Left colon (tissue), 2 donors: ENCODE results near the gene NPEPL1. TPM values are rescaled to one million over a fixed set of nuclear protein-coding genes. Genes with fewer than 3 reads are reported as not detected.
"Not testable (repeated sequence)": the region's sequence is repeated elsewhere in the genome, so short reads cannot be mapped to it uniquely, and the experiment has no call there.

ENCODE experiments used
- ATAC-seq: fragments of 200-7000 bp; cut with Tn5 transposase; one replicate; pipeline ENCODE4 v1.9.1; 2020; ENCODE audit warnings: mild to moderate bottlenecking, moderate library complexity
- DNase-seq, 2 donors: peaks; one replicate each; pipeline ENCODE4 v3.0.0-alpha.2; 2020
- intact Hi-C, 2 donors: fragments of 100-400 bp; cut with DNase I in 1 of 2; cut with micrococcal nuclease in 1 of 2; formaldehyde crosslinking; loops; one replicate each; pipeline versions ENCODE4 v1.11.2 to v1.14.0; 2022; cut with DNase I, micrococcal nuclease
- total RNA-seq, 2 donors: library from RNA; stranded (reverse); fragmentation: NEBNext Ultra II Directional; extraction: Animal tissue kit (Norgen Biotek cat#: 25700); gene quantifications; one replicate each; pipeline ENCODE4 v1.2.1, GENCODE V29; 2021
- donor health status: DM: no; HTN: no; CAD: no.
- donor health status: DM: yes; HTN: yes; CAD: no.

Gene NPEPL1
- total RNA-seq, 2 donors from 2014 or later: 30.3 to 31.1 TPM

GRCh38 chr20:58748618-58749017, 56.0 kb downstream of the NPEPL1 start:
- DNase-seq (no peak), ATAC-seq (no peak)
- intact Hi-C loops: no loop called here

DNA sequence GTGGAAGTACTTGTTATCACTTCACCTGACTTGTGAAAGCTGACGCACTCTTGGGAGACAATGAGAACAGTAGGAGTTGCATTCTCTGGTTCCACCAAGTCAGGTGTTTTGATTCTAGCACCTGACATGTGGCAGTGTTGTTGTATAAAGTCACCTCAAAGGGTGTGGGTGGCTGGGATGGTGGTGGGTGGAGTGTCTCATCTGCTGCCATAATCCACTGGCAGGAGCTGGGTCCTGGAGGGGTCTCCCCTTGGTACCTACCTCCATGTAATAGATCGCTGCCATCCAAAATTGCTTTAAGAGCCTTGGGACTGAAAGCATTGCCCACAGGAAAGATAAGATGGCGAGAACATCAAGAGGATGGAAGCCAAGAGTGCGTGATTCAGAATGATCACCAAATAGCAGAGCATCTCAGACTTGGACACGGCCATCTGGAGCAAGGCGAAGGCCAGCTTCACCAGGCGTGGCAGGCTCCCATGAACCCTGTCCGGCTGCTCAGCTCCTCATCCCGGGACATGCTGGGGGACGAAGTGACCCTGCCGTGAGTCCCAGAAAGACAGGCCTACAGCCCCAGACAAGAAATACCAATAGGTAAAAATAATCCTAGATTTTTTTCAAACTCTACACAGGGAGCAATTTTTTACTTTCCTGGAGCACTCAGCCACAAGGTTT, 56.6 kb downstream of the NPEPL1 start:
- no peak for DNase-seq
- no peak for ATAC-seq
- intact Hi-C loops: no loop called here

- no peak for ATAC-seq
- no peak for DNase-seq
- intact Hi-C loops: no loop called here
Measured at GRCh38 chr20:58749979-58750378, 57.4 kb downstream of the NPEPL1 start.

- ATAC-seq, DNase-seq, intact Hi-C loops: not testable (repeated sequence)
Measured at GRCh38 chr20:58750706-58751105, 58.1 kb downstream of the NPEPL1 start.

DNA sequence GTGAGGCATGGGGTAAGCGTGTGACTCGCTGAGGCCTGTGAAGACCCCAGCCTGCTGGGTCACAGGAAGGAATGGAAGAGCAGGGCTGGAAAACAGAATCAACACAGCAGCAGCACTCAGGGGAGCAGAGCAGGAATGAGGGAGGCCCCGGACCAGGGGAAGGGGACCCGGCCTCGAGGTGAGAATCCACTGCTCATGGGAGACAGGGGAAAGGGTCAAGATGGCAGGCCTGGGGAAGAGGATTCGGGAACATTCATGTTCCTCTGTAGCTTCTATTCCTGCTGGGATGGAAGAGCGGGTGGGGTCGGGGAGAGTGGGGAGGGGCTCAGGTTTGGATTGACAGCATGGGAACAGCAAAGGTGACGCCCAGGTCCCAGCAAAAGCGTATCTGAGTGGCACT, 59.4 kb downstream of the NPEPL1 start:
- ATAC-seq: no peak
- no peak for DNase-seq
- intact Hi-C loops: no loop called here

- ATAC-seq (no peak), DNase-seq (no peak)
- intact Hi-C loops: no loop called here
Measured at GRCh38 chr20:58752565-58752964, 60.0 kb downstream of the NPEPL1 start.

DNA sequence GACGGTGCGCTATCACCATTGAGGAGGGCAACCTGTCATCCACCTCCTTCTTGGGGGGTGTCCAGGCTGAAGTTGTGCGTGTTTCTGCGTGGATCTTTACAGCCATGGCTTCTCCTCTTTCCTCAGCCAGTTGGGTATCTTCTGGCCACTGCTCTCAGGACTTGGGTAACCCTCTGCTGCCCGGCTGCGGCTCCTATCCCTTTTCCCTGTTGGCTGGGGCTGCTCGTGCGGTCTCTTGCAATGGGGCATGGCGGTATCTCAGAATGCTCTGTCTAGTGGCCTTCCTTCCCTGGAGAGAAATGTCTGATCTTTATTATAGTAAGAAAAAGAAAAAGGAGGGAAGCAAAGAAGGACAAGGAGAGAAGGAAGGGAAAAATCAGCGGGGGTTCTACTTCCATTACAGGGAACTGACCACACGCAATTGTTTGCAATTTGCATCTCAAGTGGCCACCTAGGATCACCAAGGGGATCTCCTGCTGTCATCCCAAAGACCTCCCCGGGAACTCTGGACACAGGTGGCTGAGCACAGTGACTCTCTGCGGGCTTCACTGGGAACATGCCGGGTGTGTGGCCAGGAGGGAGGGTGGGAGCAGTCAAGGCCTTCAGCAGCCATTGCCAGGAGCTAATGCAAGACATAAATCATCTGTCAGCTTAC, 60.8 kb downstream of the NPEPL1 start:
- DNase-seq (no peak), ATAC-seq (no peak)
- intact Hi-C loops: no loop called here

DNA sequence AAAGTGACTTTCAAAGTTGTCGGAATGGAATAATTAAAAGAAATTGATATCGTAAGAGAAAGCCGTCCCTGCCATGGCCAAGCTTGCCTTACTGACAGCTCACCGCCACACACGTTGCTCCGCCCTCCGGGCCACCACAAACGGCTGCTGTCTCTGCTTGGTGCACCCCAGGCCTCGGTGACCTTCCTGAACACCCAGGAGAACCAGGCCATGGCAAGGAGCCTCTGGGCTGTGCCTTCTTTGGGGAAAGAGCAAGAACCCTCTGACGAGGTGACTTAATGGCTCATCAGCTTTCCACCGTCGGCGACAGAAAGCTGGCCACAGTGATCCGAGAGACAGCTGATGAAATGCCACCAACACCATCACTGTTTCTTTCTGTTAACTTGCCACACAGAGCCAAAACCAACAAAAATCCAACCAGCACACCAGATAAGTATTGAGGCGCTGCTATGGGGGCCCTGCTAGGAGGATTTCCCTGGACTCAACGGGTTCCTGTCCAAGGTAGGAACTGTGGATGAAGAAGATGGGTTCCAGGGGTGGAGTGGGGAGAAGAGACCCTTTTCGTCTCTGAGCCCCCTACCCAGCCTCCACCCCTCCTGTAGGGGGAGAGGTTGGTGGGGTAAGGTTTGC, 61.4 kb downstream of the NPEPL1 start:
- no peak for DNase-seq
- no peak for ATAC-seq
- intact Hi-C loops: no loop called here

DNA sequence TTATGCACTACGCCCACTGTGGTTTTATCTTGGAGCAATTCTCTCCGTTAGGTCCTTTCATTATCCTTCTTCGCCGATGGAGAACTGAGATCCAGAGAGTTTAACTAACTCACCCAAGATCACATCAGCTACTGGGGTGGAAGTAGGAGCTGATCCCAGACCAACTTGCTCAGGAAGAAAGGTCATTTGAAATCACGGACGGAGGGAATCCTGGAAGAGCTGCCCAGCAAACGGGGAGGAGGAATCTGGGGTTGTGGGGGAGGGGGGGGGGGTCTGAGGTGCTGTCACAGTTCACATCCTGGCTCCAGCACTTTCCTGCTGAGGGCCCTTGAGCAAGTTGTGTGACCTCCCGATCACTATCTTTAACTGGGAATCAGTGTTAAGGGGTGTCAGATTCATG, 62.0 kb downstream of the NPEPL1 start:
- no peak for DNase-seq
- intact Hi-C loops: no loop called here
- no peak for ATAC-seq

DNA sequence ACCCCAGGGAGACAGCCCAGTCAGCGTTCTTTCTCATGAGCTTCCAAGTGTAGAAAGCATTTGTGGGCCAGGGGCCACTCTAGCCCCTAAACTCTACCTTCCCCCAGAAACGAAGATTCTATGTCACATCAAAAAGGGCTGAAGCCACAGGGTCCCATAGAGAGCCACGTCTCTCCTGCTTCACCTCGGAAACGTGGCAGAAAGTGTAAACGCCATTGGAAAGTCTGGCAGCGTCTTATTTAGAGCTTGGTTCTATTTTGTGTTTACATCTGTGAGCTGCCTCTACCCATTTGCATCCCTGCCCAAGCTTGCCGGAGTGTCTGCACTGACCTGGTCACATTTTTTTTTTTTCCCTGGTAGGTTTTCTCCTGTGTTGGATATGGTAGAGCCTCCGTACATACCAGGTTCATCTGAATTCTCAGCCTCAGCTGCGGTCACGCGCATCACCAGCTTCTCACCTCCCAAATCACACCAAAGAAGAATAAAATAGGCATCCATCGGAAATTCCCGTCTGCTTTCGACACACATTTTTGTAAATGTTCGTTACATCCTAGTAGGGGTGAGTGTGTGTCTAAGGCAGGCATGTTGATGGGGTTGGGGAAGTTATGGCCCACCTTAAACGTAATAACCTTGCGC, 62.6 kb downstream of the NPEPL1 start:
- ATAC-seq (no peak), DNase-seq (no peak)
- intact Hi-C loops: no loop called here

GRCh38 chr20:58755766-58756449, 63.3 kb downstream of the NPEPL1 start:
- intact Hi-C loops: no loop called here
- DNase-seq (no peak), ATAC-seq (no peak)

DNA sequence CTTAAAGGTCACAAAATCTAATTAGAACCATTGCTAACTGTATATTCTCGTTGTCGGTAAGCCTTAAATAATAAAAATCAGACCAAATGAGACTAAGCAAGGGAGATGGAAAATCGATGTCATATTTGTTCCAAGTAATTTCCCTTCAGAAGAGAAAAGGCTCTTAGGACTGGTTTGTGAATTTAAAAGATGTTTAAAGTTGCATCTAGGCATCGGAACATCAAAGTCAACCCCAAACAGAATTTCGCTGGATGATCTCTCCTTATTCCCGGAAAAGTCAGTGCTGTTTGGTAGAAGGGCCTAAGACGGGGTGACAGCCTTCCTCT, 63.8 kb downstream of the NPEPL1 start:
- intact Hi-C loops: no loop called here
- DNase-seq (no peak), ATAC-seq (no peak)

DNA sequence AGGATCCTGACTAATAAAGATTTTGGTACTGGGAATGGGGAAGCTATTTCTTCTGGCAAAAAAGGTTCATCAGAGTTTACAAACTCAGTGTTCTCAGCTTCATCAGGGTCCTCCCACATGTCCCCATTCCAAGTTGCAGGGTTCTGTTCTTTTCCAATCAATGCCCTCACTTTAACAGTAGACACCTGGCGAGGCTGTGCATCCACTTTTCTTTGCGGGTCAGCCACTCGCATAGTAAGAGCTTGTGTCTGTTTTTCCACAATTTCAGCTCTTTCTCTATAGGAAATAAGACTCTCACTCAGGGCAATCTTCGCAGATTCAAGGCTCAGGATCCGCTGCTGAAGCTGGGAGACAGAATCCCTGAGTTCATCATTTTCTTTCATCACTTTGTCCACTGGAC, 65.0 kb downstream of the NPEPL1 start:
- intact Hi-C loops, DNase-seq, ATAC-seq: not testable (repeated sequence)

DNA sequence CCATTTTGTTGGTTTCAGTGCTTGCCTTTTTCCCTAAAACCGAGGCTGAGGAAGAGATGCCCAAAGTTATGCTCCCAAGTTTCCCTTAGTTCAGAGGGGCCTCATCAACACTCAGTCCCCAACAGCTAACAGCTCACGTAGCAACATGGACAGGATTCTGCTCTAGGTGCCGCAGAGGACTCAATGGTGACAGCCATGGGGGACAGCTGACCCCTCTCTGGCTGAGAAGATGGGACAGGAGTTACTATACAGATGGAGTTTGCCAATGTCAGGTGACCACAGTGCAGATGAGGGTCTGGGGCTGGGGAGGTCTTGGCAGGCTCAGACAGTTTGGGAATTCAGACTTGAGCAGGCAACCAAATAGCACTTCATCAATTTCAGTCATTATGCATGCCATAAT, 67.3 kb downstream of the NPEPL1 start:
- no peak for ATAC-seq
- DNase-seq: no peak
- intact Hi-C loops: no loop called here

DNA sequence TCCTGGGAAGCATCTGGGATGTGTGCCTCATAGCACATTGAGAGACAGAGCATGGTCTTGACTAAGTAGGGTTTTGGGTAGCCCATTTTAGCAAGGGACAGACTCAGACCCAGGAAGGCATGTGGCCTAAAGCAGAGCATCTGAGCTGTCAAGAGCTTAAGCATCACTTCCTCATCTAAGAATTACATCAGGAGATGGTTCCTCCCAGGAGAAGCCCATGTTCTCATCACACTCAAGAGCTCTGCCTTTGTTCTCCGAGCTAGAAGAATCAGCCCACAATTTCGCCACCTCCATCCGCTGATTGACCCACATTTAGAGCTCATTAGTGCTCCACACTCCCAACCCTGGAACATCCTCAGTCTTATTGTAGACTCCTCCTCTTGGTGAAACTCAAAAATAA, 68.3 kb downstream of the NPEPL1 start:
- intact Hi-C loops: no loop called here
- no peak for ATAC-seq
- DNase-seq: no peak

- DNase-seq: no peak
- ATAC-seq: no peak
- intact Hi-C loops: no loop called here
Measured at GRCh38 chr20:58762120-58762519, 69.5 kb downstream of the NPEPL1 start.

DNA sequence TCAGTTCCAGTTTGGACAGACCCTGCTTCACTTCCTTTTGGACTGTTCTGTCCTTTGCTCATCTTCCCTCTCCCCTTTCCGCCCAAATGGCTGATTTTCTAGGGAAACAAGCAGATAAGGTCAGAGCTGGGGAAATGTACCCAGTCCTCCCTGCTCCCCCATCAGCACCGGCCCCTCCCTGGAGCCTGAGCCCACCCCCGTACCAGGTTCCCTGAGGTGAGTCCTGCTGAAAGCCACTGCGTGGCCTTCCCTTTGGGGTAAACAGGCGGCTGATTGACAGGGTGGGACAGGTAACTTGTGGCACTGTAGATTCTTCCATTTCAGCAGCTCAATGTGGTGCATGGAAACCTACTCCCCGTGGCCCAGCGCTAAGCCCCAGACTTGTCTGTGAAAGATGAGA, 70.5 kb downstream of the NPEPL1 start:
- ATAC-seq (no peak), DNase-seq (no peak)
- intact Hi-C loops: no loop called here
